HG02885 (cell line): Measurements from ENCODE around the gene C10orf95.

ENCODE experiments used
- ATAC-seq: cut with Tn5 transposase; IDR thresholded peaks from one replicate; pipeline ENCODE4 v1.9.1; 2021; ENCODE audit warnings: mild to moderate bottlenecking; ENCODE audit not compliant: unreplicated experiment, poor library complexity

C10orf95 gene

DNA sequence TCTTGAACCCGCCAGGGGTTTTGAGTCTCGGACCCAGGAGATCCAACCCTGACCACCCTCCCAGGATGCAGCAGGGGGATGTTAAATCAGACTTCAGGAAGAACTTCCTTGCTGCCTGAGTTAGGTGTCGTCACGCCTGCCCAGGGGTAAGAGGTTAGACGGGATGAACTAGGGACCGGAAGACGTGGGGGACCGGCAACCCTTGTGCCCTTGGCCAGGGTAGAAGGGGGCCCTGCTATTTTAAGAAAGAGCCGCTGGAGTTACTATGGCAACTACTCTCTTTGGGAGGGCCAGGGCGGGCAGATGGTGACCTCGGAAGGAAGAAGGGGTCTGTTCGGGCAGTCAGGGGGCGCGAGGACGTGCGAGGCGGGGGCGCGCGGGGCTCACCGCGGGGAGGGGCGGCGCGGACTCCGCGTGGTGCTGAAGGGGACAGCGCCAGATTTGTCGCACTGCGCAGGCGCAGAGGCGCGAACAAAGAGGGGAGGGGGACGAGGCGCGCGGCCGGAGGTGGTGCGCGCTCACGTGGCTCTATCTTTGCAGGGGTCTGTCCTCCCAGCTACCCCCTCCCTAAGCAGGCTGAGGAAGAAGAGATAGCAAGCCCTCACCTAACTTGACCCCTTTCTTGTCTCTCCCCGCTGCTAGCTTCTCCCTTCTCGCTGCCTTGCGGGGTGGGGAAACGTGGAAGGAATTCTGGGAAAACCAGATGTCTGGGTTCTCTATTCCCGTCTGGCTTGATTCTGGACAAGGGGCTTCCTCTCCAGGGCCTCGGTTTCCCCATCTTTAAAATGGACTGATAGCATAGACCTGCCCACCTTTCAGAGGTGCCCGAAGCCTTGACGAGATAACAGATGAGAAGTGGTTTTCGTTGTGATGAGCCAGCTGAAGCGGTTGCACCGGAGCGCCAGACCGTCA is 31.8 kb downstream of the C10orf95 start:
- ATAC-seq, result no peak

- ATAC-seq, result no peak
Observed at GRCh38 chr10:102418622-102419268, 32.6 kb downstream of the C10orf95 start, which contains the start of gene PSD. Gene PSD, minus strand, starts transcription at chr10:102418785. Its CDS starts 1,747 bp downstream, at chr10:102417038.

- ATAC-seq, result no peak
Observed at GRCh38 chr10:102416695-102417094, 34.6 kb downstream of the C10orf95 start.

DNA sequence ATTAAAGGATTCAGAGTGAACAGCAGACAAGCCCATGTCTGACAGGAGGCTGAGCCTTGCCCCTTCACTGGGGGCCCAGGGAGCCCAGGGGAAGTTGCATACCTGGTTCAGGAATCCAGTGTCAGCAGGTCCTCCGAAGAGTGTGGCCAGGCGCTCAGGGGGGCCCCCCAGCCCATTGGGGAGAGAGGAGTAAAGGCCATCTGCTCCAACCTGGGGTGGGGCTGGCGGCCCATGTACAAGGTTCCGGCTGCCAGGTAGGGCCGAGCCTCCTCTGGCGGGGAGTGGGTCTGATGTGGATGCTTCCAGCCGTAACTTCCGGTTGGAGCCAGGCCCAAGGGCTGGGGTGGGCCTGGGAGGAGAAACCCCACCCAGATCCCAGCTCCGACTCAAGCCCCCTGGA is 35.1 kb downstream of the C10orf95 start:
- ATAC-seq, result no peak

DNA sequence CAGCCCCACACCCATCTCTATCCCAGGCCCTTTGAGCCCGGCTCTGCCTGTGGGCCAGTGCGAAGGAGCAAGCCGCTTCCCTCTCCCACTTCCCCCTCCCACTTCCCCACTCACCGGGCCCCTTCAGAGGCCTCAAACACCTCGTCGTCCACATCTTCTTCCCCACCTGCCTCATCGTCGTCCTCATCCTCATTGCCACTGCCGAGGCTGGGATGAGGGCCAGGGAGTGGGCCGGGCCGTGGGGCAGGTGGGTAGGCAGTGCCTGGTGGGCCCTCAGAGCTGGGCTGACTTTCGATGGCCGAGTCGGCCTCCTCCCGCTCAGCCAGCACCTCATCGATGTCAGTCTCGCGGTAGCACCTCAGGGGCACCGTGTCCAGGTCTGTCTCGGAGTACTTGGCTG is 36.6 kb downstream of the C10orf95 start:
- ATAC-seq, result no peak

DNA sequence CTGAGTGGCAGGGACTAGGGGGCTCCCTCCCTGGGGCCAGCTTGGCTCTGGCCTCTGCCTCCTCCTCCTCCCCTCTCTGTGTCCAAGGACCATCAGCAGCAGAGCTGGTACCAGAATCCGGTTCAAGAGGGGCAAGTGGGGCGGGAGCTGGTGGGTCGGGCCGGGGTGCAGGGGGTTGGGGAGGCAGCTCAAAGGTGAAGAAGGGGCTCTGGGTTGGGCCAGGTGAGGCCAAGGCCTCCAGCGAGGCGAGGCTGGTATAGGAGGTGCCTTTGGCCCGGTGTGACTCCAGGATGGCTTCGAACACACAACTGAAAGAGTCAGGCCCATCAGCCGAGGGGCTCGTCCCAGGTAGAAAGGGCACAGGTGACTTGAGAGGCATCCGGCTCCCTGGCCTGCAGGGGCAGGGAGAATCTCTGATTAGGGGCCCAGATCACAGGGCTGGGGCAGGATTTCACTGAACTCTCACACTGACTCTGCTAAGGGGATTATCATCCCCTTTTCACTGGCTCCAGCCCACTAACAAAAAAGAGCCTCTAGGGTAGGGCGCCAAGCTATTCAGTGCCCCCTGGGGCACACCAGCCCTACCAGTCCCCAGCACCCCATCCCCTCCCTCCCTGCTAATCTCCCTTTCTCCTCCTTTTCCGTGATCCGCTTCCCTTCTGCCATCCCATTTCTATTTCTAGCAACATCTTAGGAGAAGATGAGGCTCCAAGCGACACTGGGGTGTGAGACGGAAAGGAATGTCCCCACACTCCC is 37.4 kb downstream of the C10orf95 start:
- no peak for ATAC-seq

DNA sequence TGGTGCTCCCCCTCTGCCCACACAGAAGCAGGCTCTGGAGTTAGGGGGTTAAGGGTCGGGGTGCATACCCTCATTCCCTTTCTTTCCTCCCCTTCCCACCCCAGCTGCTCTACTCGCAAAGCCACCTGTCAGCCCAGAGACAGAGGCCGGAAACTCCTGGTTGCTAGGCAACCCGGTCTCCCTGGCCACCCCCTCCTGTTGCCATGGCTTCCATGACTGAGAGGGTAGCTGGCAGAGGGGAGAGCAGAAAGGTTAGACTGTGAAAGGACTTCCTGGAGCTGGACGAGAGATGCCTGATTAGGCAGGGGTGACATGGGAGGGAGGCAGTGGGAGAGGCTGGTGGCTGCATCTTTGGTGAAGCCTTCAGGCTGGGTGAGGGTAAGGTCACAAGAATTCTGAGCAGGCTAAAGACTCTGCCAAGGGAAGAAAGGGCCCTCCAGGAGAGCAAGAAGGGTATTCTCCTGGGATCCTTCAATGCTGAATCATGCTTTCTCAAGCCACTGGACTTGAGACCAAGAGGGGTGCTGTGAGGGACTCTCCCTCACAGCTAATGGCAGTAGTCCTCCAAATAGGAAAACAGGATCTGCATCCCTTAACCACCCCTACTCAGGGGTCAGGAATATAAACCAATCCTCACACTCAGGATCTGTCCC is 38.2 kb downstream of the C10orf95 start:
- ATAC-seq, result no peak

DNA sequence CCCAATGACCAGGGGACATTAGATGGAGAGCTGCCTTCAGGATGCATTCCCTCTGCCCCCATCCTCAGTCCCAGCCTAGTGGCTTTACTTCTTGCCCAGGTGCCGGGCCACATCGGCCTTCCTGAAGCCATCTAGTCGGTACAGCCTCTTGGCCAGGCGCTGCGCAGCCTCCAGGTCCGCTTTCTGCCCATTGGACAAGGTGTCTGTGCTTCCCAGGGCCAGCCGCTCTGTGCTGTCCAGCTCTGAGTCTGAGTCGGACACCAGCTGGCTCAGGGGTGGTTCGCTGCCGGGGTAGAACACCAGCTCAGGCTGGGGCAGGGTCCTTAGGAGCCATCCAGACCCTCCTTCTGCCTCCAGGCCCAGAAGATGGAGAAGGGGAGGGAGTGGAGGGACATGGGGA is 39.0 kb downstream of the C10orf95 start:
- no peak for ATAC-seq

- no peak for ATAC-seq
Observed at GRCh38 chr10:102411341-102412255, 39.7 kb downstream of the C10orf95 start.

DNA sequence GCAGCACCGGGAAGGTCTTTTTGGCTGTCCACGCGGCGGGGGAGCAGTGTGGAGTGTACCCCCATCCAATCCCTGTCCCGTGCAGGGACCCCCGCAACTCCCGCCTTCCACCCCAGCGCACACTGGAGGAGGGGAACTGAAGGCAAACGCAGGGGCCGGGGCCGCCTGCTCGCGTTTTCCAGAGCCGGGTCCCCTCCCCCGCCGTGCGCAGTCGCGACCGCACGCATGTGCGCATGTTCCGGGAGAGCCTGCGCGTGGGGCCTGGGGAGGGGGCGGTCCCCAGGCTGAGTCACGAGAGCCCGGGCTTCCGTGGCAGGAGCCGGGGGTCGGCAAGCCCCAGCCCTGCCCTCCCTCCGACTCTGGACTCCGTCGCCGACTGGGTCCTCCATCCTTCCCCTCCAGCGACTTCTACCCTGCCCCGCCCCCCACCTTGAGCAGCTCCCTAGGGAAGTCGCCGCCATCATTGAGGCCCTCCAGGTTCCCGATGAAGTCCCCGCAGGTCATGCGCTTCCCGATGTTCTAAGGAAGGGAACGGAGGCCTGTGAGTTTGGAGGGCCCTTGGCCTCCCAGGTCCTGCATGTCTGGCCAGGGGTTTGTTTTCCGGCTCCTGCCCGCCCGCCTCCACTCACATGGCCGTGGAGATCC is 40.8 kb downstream of the C10orf95 start:
- ATAC-seq, result no peak

DNA sequence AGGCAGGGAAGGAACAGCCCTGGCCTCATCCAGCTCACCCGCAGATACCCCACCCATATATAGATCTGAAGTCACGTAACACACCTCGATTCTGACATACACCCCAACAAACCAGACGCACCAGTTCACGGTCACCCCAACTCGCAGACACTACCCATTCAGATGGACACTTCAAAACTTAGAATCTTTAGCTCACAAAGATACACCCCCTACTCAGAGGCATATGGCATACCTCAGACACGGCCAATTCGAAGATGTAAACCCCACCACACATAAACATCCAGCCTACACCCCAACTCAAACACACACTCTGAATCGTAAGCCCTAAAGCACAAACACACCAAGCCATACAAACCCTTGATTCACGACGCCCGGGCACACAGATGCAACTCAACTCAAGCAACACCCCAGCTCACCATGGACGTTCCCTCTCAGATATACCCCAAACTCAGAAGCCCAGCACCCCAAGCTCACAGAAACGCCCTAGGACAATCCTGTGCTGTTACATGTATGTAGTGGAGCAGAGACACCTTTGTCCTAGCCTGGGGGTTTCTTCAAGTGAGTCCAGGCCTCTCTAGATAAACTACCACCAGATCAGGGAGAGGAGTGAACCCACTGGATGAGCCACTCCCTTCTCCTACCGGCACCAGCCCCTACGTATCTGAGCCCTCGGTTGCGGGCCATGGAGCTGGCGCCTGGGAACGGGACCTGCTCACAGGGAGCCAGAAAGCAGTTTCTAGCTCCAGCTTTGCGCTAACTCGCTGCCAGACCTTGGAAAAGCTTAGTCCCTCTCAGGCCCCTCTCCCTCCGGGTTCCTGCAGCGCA is 41.5 kb downstream of the C10orf95 start:
- ATAC-seq, result no peak

DNA sequence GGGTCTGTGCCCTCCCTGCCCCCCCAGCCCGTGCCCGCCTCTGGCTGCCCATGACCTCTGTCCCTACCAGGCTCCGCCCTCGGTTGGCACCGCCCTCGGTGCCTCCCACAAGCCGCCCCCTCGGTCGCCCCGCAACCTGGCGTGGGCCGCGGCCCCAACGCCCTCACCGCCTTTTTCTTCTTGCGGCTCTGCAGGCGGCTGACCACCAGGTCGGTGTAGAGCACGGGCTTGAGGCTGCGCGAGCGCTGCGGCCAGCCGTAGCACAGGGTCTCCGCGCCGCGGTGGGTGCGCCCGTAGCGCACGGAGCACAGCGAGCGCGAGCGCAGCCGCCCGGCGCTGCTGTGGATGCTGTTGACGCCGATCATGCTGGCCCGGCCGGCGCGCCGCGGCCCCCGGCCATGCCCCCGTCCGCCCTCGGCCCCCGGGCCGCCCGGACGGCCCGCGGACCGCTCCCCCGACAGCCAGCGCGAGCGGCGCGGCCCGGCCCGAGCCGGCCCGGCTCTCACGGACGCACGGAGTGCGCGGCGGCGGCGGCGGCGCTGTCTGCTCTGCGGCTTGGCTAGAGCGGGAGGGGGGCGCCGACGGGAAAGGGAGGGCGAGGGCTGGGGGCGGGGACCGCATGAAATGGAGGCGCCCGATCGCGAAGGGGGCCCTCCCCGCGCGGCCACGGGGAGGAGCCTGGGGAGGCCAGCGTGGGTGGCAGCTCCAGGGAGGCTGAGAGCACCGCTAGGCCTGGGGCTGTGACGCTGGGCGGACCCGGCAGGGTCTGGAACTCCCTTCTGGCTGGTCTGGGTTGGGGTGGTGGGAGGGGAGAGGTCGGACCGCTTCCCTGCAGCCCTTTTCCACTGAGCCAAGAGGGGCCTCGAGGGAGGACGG is 42.4 kb downstream of the C10orf95 start:
- ATAC-seq, result no peak

DNA sequence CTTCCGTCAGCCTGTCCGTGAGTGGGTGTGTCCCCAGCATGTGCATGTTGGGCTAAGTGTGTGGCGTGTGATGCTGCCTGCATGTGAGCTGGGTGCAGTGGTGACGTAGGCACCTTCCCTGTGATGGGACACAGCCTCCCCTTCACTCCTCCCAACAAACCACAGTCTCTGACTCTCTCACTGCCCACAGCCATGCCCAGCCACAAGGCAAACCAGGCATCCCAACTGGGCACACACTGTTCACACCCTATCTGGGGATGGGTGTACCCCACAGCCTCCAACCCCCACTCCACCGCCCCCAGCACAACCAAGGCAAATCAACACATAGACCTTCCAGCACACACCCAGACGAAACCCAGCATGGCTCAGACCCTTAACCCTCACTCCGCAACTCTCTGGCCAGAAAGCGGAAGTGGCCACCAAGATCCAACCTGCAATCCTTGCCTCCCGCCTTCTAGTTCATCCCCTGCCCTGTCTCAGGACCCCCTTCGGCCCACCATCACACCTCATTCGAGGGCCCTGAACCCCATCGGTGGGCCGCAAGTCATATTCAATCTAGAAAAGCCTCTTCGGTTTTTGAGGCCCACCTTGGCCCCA is 43.1 kb downstream of the C10orf95 start:
- ATAC-seq, result no peak

- no peak for ATAC-seq
Observed at GRCh38 chr10:102407425-102408130, 43.8 kb downstream of the C10orf95 start.

GRCh38 chr10:102406815-102407214 is 44.5 kb downstream of the C10orf95 start:
- no peak for ATAC-seq

DNA sequence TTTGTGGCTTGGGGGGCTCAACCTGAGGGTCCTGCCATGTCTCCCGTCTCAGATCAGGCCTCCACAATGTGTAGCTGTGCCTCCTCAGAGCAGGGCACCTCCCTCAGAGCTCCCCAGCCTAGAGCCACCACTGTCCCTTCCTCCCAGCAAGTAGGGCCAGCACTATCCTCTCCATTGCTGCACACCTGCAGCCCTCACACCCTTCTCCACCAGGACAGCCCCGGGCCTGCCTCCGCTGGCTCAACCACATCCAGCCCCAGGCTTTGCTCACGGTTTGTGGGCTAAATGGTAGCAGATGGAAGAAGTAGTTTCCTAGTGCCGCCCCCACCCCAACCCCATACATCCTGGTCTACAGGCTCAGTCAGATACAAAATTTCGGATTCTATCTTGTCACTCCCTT is 45.7 kb downstream of the C10orf95 start:
- ATAC-seq, result no peak
